Measurements from ENCODE around the gene TMED1.

- no peak for TF ChIP-seq CHD4 (IDR thresholded peaks at IDR 0.05; ENCODE audit: borderline replicate concordance)
- TF ChIP-seq ZNF302 (CRISPR knock-in tag; IDR thresholded peaks at IDR 0.05), result no peak
- no peak for TF ChIP-seq ZSCAN20 (CRISPR knock-in tag; IDR thresholded peaks at IDR 0.05)
- no peak for TF ChIP-seq MAZ (IDR thresholded peaks at IDR 0.05; ENCODE audit: borderline replicate concordance, low read depth, low read length)
- TF ChIP-seq ESRRA (IDR thresholded peaks at IDR 0.05; ENCODE audit: borderline replicate concordance, low read length), result no peak
- TF ChIP-seq HOXB13 (CRISPR knock-in tag; IDR thresholded peaks at IDR 0.05; ENCODE audit: low read depth), result no peak
- TF ChIP-seq CTCF (IDR thresholded peaks at IDR 0.05), result no peak
These were observed 791 bp downstream of the TMED1 start for GRCh38 chr19:10835089-10835753.

Data from A549 (cell line).